NCI-H446 (cell line): ENCODE results near the gene SELPLG.
"Not testable (repeated sequence)": the region's sequence is repeated elsewhere in the genome, so short reads cannot be mapped to it uniquely, and the experiment has no call there.

Source experiments
- DNase-seq, 2 experiments: peaks; one replicate each; lab custom pipeline; 2025; lab: John Stamatoyannopoulos, UW

The SELPLG gene, protein sequence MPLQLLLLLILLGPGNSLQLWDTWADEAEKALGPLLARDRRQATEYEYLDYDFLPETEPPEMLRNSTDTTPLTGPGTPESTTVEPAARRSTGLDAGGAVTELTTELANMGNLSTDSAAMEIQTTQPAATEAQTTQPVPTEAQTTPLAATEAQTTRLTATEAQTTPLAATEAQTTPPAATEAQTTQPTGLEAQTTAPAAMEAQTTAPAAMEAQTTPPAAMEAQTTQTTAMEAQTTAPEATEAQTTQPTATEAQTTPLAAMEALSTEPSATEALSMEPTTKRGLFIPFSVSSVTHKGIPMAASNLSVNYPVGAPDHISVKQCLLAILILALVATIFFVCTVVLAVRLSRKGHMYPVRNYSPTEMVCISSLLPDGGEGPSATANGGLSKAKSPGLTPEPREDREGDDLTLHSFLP

DNA sequence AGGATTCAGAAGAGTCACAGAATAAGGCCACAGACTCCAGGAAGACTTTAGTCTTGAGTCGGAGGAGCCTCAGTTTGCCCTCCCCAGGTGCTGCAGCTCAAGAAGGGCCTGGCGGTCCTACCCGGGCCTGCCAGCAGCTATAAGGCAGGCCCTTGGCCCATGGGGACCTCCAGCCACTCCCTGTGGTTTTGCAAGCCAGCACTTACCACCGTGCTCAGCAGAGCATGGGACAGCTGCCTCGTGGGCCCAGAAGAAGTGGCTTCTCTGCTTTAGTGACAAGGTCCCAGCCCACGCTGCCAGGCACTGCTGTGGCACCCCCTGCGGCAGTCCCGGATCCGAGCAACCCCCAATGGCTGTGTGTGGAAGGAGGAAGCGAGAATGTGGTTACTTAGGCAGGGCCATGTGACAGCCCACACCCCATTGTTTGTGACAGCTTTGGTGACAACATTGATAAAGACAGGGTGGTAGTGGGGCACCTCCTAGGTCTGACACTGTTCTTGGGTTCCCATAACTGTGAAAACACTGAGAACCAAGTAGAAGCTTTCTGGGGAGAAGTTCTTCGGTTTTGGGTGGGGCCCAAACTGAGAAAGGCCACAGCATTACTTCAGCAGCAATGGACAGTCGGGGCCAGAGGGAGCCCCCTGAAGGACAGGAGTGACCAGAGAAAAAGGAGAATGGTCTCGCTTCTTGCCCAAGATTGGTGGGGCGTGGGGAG lies at the start of gene SELPLG:
Gene SELPLG, minus strand, starts transcription at position 361 of the 715 bp plus-strand sequence. CDS start 9,587 bp downstream, outside the sequence.
- no peak for DNase-seq

DNA sequence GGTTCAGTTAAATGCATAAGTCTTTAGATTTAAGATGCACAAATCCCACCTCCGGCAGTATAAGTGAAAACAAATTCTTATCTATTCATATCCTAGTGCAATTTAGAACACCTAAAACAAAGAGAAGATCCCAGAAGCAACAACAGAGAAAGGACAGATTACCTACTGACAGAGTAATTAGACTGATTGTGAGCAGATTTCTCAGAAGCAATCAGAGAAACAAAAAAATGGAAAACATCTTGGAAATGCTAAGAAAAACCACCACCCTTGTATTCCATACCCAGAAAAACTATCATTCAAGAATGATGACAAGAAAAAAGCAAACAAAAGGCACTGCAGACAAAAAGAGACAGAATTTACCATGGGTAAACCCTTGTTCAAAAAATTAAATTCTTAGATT lies 47.6 kb upstream of the SELPLG start:
- DNase-seq = no peak

DNA sequence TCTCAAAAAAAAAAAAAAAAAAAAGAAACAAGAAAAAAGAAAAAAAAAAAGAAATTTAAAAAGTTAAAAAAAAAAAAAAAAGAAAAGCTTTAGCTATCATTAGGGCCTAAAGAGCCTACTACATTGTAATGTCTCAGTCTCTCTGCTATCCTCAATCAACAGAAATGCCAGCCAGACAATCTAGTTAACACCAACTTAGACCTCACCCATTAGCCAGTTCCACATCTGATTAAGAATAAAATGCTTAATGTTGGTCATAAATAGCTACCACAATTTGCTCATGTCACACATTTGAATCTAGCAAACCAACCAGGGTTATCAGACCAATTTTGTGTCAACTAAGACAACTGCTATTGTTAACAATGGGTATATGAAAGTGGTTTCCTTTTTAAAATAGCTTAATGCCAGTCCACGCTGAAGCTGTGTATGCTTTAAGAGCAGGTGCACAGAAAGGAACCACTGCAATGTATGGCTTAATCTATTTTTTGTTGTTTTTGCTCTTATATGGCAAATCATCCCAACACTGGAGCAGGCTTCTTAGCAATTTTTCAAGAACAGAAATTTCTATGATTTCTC lies 45.5 kb upstream of the SELPLG start:
- no peak for DNase-seq

DNA sequence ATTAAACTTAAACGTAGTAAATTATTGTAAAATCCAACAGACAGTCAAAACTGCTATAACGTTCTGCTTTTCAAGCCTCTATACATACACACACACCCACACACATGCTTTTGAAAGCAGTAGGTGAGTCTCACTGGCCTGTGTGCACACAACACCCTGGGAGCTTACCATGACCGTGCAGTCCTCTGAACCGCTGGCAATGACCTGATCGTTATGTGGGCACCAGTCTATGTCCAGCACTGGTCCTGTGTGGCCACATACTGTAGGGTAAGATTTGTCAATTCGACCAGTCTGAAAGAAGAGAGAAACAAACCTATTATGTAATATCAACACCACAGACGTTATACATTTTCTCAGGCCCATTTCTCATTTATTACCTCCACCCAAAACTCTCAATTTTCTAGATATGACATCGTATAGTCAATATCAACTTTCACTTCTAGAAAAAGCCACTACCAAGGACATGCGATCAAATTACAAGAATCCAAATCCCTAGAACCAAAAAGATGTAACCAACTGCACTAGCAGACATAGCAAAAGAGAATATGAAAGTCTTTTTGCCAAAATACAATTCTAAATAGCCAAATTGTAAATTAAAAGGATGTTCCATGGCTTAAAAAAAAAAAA lies 44.5 kb upstream of the SELPLG start:
- no peak for DNase-seq

DNA sequence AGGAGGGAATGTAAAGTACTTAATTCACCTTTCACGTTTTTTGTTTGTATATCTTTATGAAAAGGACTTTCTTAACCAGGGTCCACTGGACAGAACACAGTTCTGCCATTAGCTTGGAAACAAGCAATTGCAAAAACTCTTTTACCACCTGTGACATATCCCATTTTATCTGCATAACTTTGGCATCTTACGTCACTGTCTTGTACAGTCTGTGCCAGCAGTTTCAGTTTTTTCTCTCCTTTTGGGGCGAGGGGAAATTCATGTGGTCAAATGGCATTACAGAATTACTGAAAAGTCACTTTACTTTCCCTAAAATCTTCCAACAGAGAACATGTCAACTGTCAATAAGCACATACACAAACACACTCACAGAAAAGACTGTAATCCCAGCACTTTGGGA lies 43.7 kb upstream of the SELPLG start:
- DNase-seq = no peak

DNA sequence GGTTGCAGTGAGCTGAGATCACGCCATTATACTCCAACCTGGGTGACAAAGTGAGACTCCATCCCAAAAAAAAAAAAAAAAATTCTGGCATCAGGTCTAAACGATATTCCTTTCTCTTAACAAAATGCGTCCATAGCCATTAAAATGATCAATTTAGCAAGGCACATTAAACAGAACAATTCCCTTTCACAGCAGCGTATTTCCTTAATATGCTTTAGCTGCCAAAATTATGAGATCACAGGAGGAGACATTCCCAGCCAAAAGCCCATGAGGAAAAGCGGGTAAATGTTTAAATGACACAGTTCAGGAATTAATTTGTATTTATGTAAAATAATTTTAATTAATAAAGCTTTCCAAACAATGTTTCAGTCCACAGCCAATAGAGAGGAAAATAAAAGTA lies 43.0 kb upstream of the SELPLG start:
- no peak for DNase-seq

DNA sequence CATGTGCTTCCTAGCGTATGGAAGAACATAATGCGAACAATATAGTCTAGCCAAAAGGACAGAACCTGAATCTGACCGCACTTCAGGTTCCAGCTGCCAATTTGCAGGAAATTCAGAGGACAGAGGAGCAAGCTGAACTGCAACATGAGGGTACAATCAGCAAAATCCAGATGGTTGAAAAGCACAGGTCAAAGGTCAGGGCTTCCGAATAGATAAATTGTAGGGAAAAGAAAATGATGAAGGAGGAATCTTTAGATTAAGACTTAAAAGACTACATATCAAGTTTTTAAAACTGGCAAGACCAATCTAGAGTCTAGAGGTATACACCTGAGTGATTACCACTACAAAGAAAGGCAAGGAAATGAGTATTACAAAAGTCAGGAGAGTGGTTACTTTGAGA lies 42.1 kb upstream of the SELPLG start:
- no peak for DNase-seq

DNA sequence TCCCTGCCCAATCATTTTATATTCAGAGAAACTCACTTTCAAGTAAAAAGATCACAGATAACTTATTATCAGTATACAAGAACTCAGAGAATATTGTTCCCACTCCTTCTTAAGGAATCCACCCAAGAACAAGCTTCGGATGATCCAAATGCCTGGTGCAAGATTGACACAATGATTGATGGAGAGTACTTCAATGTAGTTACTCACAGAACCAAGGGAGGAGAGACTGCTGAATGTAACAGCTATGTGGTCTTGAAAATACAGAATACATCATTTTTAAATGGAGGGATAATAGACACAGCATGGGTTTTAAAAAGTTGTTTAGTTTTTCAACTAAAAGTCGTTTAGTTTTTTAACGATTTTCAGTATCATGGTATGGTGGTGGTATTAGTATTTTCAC lies 38.4 kb upstream of the SELPLG start:
- no peak for DNase-seq

DNA sequence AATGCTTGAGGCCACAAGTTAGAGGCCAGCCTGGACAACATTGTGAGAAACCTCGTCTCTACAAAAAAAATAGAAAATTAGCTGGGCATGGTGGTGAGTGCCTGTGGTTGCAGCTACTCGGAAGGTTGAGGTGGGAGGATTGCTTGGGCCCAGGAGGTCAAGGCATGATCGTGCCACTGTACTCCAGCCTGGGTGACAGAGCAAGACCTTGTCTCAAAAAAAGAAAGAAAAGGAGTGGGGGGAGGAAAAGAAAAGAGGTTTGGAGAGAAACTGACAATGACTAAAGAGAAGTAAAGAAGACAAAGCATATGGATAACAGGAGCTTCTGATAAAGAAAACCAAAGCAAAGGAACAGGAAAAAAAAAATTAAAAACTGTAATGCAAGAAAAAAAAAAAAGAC lies 37.4 kb upstream of the SELPLG start:
- no peak for DNase-seq

DNA sequence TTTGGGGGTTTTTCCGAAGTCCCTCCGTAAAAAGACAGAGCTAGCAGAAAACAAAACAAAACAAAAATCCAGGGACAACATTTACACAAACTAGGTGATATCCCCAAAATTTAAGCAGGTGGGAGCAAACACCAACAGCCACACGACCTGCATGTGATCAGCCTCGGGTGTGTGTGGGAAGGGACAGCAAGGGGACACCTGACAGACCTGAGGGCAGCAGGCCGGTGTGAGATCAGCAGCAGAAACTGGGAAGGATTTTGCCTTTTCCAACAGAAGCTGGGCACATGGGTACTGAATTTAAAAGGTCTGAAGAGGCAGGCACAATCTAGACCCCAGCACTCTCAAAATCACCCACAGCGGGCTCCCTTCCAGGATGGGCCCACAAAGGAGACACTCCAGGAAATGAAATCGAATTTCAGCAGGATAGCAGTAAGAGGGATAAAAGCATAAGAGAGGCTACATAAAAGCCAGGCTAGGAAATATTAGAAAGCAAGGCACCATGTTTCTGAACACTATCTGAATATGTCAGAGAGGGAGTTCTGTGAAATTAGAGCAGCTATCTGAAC lies 36.5 kb upstream of the SELPLG start:
- no peak for DNase-seq

DNA sequence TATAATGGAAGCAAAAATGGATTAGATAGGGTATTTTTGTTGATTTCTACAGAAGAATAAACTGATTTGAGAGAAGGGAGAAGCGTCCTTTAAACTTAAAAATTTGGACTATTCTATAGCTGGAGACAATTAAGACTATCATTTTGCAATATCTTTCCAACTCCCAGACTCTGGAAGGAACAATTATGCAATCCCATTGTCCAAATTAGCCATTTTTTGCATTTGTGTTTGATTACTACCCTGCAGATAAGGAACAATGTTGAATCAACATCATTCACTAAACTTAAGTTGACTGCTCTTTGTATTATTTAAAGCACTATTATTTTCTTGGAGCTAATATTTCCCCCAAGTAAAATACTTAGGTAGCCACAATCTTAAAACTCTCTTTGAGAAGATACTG lies 34.8 kb upstream of the SELPLG start:
- no peak for DNase-seq

DNA sequence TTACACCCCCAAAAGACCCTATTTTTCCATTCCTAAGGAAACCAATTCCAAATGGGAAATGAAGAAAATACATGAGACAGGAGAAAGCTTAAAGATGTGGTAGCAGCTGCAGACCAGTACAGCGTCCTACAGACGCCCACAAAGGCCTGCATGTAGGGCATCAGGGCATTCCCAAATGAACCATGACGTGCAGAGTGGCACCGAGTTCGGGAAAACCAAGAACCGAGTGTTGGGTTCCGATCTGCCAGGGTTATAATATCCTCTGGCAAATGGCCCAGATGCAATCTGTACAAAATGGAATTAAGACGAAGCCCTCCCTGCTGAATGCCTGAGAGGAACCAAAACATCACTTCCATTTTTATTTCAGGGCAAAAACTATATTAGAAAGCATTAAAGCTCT lies 34.4 kb upstream of the SELPLG start:
- no peak for DNase-seq

DNA sequence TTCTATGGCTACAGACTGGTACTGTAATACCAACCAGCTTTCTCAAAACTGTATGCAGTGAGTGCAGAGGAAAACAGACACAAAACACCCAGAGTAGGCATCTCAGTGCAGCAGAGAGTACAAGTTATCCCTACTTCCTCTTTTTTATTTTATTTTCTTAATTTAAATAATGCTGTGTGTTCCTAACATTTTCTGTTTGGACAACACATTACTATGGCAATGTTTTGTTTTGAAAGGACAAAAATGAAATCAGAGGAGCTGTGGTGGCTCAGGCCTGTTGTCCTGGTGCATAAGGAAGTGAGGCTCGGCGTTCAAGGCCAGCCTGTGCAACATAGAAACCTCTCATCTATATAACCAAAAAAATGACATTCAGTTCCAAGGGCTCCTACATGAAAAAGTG lies 33.7 kb upstream of the SELPLG start:
- no peak for DNase-seq

DNA sequence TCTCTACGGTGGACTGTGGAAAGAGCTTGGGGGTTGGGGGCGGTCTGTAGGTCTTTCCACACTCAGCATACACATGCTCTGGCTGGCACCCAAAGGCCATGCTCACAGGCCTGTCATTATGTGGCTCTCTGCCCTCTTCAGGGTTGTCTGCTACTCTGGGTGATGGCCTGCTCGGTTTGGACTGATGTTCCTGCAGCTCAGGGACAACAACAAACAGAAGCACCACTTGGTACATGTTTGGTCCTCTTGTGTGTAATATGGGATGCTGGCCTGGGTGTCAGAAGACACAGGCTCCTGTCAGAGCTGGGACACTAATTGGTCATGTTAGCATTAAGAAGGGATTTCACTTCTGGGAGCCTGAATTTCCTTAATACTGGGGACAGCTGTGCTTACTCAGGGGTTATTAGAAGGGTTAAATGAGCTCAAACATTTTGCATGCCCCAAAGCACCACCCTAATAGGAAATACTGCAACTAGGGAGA lies 32.7 kb upstream of the SELPLG start:
- DNase-seq = no peak

DNA sequence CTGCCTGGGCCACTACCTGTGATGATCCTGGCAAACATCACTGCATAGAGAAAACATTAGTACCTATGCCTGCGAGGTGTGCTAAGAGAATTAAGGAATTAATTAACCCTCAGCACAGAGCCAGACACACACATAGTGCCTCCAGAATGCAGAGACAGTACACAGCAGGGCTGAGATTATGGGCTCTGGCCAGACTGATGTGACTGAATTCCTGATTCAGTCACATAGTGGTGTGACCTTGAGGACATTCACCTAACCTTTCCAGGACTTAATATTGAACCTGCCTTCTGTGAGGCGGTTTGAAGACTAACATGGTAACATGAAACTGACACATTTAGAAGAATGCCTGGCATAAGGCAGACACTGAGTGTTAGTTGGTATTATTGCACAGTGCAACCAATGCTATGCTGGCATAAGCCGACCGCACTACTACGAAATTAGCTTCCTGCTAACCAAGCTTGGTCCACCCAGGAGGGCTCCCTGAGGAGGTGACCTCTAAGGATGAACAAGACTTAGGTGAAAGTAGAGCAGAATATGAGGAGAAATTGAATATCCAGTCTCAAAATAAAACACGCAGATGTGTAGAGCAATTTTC lies 32.0 kb upstream of the SELPLG start:
- DNase-seq = no peak

DNA sequence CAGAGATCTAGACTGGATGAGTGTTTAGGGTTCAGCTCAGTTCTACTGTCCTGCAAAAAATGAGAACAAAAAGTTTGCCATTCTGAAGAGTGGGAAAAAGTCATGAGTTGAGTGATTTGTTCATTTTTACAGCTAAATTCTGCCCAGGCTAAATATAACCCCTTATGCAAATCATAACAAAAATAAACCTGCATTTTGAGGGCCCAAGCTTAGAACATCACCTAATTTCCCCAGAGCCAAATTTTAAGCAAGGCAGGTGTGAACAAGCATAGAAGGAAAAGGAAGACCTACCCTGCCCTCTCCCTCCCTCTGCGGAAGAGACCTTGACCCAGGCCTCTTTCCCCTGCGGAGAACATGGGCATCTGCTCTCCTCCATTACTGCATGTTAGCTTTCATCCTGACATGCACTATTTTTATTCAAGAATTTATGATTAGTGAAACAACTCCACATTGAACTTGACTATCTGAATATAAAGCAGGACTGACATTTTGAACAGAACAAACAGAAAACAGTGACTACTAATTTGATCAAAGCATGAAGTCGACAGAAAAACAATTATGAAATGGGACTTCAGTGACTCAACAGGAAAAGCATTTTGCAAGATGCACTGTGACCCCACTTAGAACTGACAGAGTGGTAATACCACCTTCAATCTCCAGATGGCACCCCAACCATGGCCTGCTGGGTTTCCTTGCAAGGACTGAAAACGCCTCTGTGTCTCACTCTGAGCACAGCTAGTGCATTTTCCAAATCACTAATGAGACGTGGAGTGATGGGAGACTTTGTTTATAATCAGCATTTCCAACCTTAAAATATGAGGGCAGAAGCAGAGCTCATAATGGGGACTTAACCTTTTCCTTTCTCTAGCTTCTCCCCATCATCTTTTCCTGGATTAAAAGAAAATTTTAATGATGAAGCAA lies 30.9 kb upstream of the SELPLG start:
- DNase-seq = peak; percentile 71 to 79

DNA sequence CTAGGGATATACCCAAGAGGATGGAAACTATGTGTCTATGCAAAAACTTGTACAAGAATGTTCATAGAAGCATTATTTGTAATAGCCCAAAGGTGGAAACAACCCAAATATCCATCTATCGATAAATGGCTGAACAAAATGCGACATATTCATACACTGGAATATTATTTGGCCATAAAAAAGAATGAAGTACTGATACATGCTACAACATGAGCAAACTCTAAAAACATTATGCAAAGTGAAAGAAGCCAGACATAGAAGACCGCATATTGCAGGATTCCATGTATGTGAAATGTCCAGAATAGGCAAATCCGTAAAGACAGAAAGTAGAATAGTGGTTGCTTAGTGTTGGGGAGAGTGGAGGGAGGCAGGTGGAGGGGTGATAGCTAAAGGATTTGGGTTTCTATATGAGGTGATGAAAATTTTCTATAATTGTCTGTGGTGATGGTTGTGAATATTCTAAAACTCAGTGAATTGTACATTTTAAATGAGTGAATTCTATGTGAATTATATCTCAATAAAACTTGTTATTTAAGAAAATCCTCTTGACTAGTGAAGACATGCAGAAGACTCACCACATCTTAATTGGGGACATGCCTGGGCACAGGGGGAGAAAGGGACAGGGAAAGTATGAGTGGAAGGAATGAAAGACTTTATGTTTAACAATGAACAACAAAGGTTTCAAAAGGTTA lies 29.8 kb upstream of the SELPLG start:
- no peak for DNase-seq

DNA sequence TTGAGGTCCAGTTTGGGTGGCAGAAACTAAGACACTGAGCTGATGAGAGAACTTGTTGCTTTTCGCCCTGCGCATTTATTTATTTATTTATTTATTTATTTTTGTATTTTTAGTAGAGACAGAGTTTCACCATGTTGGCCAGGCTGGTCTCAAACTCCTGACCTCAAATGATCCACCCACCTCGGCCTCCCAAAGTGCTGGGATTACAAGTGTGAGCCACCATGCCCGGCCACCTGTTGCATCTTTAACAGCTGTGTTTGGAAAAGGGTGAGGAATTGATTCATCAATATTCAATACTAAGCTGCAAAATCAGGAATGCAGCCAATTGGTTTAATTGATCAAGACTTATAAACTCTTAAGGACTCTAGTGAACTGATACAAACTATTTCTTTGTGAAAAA lies 24.4 kb upstream of the SELPLG start:
- not testable (repeated sequence) for DNase-seq

DNA sequence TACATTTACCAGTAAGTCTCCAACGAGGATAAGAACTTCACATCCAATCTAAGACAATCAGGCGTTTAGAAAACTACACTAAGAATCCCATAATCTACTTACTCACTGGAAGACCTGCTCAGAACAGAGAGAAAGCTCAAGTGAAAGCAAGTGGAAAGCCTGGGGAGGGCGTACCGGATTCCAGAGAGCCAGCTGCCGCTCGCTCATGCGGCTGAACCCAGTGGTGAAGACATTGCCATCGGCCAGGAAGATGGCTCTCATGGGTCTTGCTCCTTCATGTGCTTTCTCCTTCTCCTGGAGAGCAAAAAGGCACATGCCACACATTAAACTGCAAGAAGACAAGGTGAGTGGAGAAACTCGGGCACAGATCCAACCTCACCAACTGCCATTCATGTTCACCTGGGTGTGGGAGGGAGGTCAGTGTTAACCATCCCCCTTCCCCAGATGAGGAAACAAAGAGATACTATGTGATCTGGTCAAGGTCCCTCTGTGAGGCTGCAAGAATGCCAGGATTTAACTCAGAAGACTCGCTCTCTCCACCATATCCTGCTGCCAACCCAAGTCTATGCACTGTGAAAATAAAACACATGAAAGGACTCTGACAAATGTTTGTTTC lies 23.5 kb upstream of the SELPLG start:
- no peak for DNase-seq

DNA sequence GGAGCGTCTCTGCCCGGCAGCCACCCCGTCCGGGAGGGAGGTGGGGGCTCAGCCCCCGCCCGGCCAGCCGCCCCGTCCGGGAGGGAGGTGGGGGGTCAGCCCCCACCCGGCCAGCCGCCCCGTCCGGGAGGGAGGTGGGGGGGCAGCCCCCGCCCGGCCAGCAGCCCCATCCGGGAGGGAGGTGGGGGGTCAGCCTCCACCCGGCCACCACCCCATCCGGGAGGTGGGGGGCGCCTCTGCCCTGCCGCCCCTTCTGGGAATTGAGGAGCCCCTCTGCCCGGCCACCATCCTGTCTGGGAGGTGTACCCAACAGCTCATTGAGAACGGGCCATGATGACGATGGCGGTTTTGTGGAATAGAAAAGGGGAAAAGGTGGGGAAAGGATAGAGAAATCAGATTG lies 22.6 kb upstream of the SELPLG start:
- DNase-seq = not testable (repeated sequence)
